GM19025 (cell line): ENCODE results near the gene TRIM74.
"Not testable (repeated sequence)": the region's sequence is repeated elsewhere in the genome, so short reads cannot be mapped to it uniquely, and the experiment has no call there.

Experiments
- ATAC-seq: cut with Tn5 transposase; IDR thresholded peaks from one replicate; pipeline ENCODE4 v1.9.1; 2021; ENCODE audit warnings: mild to moderate bottlenecking, low read depth, moderate library complexity; ENCODE audit not compliant: unreplicated experiment

Gene TRIM74

DNA sequence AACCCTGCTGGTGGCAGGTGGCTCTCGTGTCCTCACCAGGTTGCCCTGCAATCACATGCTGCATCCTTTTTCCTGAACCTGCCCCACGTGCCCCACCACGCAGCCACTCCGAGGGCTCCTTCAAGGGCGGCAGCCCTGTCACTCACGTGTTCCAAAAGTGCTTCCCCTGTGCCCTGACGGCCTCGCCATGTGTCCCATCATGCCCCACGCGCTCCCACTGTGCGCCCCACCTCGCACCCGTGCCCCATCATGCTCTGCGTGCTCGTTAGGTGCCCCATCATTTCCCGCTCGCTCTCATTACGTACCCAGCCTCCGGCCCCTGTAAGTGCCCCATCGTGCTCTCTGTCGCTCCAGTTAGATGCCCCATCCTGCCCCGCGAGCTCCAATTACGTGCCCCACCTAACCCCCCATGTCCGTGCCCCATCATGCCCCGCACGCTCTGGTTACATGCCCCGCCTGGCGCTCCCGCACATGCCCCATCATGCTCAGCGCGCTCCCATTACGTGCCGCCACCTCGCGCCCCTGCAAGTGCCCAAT, at the start of gene TRIM74:
Gene TRIM74 (minus strand): TSS at position 487 of the 537 bp plus-strand sequence. CDS start 3,309 bp downstream, outside the sequence.
- not testable (repeated sequence) for ATAC-seq

DNA sequence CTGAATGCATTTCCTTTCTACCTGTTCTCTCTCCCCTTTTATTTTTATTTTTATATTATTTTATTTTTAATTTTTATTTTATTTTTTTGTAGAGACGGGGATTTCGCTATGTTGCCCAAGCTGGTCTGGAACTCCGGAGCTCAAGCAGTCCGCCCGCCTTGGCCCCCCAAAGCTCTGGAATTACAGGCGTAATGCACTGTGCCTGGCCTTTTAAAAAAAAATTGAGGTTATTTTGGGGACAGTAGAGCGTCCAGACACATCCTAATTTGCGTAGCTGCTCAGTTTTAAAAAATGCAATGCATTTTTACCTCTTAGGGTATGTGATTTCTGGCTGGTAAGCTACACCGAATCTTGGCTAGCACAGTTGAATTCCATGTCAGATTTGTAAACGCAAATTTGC, 37.2 kb upstream of the TRIM74 start:
- ATAC-seq: not testable (repeated sequence)

DNA sequence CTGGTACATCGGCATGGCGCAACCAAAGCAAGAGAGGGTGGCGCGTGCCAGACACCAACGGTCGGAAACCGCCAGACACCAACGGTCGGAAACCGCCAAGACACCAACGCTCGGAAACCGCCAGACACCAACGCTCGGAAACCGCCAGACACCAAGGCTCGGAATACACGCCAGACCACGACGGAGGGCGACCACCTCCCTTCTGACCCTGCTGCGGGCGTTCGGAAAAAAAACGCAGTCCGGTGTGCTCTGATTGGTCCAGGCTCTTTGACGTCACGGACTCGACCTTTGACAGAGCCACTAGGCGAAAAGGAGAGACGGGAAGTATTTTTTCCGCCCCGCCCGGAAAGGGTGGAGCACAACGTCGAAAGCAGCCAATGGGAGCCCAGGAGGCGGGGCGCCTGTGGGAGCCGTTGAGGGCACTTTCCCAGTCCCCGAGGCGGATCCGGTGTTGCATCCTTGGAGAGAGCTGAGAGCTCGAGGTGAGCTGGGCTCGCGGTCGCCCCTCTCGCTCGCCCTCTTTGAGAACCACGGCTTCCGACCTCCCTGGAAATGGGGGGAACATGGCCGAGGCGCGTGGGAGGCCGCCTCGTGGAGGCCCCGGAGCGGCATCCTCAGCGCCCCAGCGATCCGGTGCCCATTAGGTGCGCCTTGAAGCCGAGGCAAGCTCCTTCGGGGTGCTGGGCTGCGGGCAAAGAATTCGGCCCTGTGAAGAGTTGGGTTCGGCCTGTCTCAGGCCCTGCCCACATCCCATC, 36.6 kb upstream of the TRIM74 start:
- peak; percentile 69 for ATAC-seq

DNA sequence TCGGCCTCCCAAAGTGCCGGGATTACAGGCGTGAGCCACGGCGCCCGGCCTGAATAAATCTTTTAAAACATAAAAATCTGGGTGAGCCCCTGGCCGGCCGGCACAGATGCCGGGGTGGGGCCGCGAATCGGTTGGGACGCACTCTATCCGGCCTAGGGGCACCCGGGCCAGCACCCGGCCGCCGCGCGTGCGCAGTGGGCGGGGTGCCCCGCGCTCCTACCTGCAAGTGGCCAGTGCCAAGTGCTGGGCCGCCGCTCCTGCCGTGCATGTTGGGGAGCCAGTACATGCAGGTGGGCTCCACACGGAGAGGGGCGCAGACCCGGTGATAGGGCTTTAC, 36.1 kb upstream of the TRIM74 start:
- peak; percentile 75 for ATAC-seq

DNA sequence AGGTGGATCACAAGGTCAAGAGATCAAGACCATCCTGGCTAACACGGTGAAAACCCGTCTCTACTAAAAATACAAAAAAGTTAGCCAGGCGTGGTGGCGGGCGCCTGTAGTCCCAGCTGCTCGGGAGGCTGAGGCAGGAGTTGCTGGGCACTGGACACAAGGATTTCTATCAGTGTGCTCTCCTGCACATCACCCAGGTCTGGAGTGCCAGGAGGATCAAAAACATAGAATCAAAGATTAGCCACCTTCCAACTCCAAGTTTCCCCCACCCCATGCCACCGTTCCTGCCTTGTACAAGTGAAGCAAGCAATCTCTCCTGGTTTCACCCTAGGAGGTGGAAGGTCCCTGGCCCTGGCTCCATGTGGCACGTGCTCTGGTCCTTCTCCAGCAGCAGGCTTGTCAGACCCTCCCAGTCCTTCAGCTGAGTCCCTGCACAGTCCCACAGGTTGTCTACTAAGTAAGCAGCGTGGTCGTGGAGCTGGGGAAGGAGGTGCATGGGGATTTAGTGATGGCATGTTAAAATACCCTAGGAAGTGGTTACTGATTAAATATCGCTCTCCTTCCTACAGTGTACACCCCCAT, 28.7 kb upstream of the TRIM74 start:
- ATAC-seq: not testable (repeated sequence)

DNA sequence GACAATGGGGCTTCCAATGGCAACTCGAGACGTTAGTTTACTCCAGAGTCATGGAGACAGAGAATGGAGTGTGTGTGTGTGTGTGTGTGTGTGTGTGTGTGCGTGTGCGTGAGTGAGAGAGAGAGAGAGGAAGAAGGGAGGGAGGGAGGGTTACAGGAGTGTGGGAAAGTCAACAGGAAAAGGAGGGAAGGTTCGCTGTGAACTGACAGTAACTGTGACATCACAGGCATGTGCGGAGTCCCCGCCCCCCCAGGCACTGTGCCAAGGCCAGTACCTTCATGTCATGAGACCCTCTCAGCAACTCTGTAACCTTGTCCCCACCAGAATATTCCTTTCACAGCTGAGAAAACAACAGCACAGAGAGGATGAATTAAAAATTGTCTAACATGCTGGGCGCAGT, 28.2 kb upstream of the TRIM74 start:
- not testable (repeated sequence) for ATAC-seq

DNA sequence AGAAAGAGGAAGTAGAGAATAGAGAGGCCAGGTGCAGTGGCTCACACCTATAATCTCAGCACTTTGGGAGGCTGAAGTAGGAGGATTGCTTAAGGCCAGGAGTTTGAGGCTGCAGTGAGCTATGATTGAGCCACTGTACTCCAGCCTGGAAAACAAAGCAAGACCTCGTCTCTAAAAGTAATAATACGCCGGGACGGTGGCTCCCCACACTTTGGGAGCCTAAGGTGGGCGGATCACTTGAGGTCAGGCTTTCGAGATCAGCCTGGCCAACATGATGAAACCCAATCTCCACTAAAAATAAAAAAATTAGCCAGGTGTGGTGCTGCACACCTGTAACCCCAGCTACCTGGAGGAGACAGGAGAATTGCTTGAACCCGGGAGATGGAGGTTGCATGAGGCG, 26.2 kb upstream of the TRIM74 start:
- ATAC-seq: not testable (repeated sequence)

DNA sequence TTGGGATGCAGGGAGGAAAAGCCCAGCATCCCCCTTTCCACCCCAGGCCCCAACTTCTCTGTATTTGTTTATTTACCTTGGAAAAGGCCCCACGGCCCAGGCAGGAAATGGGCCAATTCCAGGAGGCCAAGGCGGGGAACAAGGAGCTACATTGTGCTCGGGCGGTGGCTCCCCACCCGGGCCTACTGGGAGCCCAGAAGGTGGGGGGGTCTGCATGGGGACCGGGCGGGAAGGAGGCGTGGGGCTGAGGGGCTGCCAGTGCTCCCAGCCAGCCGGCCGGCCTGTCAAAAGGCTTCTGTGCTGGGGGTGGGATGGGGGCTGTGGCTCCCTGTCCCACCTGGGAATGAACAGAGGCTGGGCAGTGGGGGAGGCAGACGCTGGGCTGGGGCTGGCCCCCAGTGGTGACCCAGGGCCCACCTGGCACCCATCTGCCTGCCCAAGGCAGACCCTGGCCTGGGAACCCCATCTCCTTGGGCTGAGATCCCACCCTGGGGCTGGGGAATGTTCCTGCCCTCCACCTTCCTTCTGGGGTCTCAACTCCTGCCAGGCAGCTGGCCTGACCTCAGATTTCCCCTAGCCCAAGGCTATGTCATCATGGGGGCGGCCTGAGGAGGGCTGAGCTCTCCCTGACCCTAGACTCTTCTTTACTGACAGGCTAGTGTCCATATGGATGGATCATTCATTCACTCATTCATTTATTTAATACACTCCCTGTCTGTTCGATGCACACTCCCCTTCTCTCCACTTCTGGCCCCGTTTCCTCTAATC, 21.1 kb upstream of the TRIM74 start:
- ATAC-seq: not testable (repeated sequence)

DNA sequence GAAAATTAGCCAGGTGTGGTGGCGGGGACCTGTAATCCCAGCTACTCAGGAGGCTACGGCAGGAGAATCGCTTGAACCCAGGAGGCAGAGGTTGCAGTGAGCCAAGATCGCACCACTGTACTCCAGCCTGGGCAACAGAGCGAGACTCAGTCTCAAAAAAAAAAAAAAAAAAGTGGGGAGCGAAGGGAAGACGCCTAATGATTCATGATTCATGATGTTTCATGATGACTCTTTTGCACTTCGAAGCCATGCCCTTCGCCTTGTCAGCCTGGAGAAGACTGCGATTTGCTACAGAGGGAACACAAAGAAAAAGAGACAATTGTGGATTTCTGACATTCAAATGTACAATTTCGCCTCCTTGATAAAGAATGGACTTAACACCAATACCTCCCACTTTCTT, 12.8 kb upstream of the TRIM74 start:
- ATAC-seq: not testable (repeated sequence)

DNA sequence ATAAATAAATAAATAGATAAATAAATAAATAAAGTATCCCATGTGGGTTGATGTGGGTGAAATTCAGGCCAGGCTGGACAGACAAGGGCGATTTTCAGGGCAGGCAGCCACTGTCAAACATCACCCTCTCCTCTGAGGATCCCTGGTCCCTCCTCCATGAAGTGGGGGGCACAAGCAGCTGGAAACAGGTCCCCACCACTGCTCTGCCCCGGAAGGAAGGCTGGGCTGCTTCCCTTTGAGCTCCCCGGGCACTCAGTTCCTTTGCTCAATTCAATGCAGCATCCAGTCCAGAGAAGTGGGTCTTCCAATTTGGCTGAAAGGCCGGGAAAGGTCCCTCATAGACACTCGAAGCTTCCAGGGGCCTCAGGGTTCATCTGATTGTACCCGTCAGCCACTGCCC, 11.1 kb upstream of the TRIM74 start:
- not testable (repeated sequence) for ATAC-seq

DNA sequence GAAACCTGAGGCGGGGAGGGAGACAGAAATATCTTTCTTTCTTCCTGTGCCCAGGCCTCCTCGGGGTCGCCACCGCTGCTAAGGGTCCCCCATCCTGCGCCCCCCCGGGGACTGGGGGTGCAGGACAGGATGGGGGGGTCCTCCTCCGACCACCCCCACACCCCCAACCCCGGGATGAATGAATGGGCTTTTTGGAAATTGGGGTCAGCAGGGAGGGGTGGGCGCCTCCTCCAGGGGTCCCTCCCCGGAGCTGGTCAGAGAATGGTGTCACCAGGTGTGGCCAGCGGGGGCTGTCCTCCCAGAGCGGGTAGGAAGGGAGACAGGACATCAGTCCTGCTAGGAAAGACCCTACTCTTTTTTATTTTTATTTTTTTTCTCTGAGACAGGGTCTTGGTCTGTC, 7.2 kb upstream of the TRIM74 start:
- ATAC-seq: not testable (repeated sequence)

DNA sequence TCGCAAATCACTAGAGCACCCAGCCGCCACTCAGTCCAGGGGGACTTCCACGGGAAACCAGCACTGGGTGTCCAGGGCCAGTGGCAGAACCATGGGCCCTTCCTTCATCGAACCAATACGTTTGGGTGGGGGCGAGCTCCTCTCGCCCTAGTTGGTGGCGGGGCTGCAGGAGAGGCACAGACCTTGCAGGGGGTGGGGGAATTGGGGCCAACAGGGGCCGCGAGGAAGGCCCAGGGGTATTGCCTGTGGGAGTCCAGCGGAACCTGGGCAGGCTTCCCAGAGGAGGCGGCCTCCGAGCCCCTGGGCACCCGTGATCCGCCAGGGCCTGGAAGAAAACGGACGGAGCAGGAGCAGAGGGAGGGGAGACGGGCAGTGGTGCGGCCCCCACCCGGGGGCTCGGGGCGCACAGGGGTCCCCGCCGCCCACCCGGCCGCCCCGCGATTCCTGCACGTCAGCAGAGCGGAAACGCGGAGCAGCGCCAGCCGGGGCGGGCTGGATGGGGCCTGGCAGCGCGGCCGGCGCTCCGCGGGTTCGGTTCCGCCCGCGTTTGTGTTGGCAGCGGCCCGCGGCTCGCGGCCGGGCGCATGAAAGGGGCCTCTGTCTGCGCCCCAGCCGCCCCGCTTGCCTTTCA, 6.5 kb upstream of the TRIM74 start:
- not testable (repeated sequence) for ATAC-seq

DNA sequence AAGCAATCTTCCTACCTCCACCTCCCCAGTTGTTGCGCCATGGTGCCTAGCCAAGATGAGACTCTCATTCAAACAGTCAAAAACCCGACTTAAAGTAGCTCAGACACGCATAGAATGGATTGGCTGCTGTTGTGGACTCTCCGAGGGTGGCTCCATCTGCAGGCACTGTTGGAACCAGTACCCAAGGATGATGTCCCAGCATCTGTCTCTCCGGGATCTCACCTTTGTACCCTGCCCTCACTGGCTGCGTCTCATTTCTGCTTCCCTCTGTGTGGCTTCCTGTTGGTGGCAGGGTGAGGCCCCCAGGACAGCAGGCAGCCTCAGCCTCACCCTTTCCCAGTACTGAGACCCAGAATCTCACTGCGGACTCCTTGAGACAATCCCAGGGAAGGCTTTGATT, 5.5 kb upstream of the TRIM74 start:
- not testable (repeated sequence) for ATAC-seq

DNA sequence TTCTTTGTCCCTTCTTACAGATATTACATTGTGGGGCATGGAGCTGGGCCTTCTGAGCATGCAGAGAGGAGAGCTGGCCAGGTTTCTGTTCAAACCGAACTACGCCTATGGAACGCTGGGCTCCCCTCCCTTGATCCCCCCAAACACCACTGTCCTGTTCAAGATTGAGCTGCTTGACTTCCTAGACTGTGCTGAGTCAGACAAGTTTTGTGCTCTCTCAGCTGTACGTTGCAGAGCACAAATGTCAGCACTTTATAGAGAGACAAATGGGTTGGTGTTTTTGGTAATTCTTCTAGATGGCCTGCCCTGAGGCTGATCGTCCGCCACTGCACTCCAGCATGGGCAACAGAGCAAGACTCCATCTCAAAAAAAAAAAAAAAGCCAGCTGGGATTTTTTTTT, 2.2 kb upstream of the TRIM74 start:
- not testable (repeated sequence) for ATAC-seq

DNA sequence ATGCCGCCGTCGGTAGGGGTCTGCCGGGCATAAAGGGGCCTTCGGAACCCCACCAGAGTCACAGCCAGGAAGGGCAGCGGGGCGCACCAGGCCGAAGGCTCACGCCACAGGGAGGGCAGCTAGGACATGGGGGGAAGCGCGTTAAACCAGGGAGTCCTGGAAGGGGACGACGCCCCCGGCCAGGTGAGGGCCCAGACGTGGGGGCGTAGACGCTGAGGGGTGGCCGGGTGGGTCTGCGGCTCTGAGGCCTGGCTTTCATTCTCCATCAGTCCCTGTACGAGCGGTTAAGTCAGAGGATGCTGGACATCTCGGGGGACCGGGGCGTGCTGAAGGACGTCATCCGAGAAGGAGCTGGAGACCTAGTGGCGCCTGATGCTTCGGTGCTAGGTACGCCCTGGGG, 422 bp upstream of the TRIM74 start:
- ATAC-seq: not testable (repeated sequence)

DNA sequence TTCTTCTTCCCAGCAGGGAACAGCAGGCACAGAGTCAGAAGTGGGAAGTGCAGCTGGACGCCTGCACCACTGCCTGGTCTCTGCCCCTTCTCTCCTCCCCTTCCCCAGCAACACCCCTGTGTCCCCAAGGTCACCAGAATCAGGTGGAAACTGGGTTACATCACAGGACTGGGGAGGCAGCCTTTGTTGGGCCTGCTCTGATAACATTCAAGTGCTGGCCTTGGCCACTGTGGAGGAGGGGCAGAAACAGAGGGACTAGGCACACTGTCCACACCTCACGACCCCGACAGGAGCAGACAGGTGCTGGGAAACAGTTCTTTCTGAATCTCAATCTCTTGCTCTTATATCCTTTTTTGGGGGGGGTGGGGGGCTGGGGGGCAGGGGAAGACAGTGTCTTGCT, 2.4 kb downstream of the TRIM74 start:
- not testable (repeated sequence) for ATAC-seq

DNA sequence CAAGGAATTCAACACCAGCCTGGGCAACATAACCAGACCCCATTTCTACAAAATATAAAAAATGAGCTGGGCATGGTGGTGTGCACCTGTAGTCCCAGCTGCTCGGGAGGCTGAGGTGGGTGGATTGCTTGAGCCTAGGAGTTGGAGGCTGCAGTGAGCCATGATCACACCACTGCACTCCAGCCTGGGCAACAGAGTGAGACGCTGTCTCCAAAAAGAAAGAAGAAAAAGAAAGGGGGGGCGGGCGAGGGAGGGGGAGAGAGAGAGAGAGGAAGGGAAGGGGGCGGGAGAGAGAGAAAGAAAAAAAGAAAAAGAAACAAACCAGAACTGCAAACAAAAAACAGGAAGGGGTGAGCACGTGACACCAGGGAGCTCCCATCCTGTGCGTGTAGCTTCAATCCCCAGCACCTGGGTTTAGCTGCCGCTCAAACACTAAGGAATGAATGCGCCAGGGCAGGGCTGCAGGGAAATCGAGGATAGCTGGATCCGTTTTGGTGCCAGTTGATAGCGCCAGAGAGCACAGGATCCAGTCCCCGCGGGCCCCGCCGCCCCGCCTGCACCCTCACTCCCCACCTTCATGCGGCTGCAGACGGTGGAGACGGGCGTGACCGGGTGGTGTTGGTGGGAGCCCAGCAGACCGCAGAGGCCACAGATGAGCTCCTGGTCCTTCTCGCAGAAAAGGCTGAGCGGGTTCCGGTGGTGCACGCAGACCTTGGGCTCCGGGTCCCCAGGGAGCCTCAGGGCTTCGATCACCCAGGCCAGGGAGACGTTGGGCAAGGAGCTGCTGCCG, 3.9 kb downstream of the TRIM74 start:
- peak; percentile 47 for ATAC-seq

DNA sequence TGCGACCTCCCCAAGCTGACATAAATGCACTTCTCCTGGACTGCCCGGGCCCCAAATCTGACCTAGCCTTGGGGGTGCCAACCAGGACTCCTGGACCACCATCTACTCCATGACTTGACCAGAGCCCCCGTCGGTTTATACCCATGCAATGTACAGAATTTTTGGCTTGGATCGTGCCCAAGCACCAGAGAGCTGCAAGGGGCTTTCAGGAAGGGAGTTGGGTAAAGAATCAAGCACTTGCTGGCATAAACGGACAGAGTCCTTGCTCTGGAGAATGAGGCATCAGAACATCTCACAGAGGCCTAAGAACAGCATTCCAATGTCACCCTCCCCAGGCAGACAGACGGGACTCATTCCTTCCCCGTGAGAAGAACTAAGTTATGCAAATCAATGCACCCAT, 6.2 kb downstream of the TRIM74 start:
- ATAC-seq: not testable (repeated sequence)

DNA sequence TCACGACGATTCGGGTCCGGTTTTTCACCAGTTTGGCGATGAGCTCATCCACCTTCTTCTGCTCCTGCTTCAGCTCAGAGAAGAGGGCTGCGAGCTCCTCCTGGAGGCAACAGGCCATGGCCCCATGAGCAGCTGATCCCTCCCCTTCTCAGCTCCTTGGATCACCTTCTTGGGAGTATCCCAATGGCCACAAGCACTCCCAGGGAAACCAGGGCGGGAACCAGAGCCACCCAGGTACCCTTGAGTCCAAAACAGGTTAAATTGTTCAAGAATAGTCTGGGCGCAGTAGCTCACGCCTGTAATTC, 8.0 kb downstream of the TRIM74 start:
- not testable (repeated sequence) for ATAC-seq
